GM19043 (cell line): ENCODE measurements around the gene NUTM2D.
"Not testable (repeated sequence)": the region's sequence is repeated elsewhere in the genome, so short reads cannot be mapped to it uniquely, and the experiment has no call there.

Experiments used
- ATAC-seq: cut with Tn5 transposase; IDR thresholded peaks from one replicate; pipeline ENCODE4 v1.9.1; 2021; ENCODE audit warnings: low read depth; ENCODE audit not compliant: unreplicated experiment

Gene NUTM2D

GRCh38 chr10:87357444-87357843 is at the start of gene NUTM2D:
NUTM2D (plus strand) TSS chr10:87357744; CDS start chr10:87358266, 522 bp downstream.
- not testable (repeated sequence) for ATAC-seq

- not testable (repeated sequence) for ATAC-seq
Observed at GRCh38 chr10:87308702-87309101, 48.8 kb upstream of the NUTM2D start.

- ATAC-seq = not testable (repeated sequence)
Observed at GRCh38 chr10:87309657-87310056, 47.9 kb upstream of the NUTM2D start.

GRCh38 chr10:87311521-87311920 is 46.0 kb upstream of the NUTM2D start:
- not testable (repeated sequence) for ATAC-seq

GRCh38 chr10:87313649-87314359 is 43.7 kb upstream of the NUTM2D start:
- not testable (repeated sequence) for ATAC-seq

GRCh38 chr10:87314360-87314973 is 43.1 kb upstream of the NUTM2D start:
- ATAC-seq = not testable (repeated sequence)

GRCh38 chr10:87321505-87321904 is 36.0 kb upstream of the NUTM2D start:
- not testable (repeated sequence) for ATAC-seq

GRCh38 chr10:87324559-87324958 is 33.0 kb upstream of the NUTM2D start:
- ATAC-seq = not testable (repeated sequence)

- not testable (repeated sequence) for ATAC-seq
Observed at GRCh38 chr10:87327958-87328357, 29.6 kb upstream of the NUTM2D start.

- not testable (repeated sequence) for ATAC-seq
Observed at GRCh38 chr10:87329131-87329530, 28.4 kb upstream of the NUTM2D start.

- ATAC-seq = not testable (repeated sequence)
Observed at GRCh38 chr10:87332687-87333086, 24.9 kb upstream of the NUTM2D start.

- ATAC-seq = not testable (repeated sequence)
Observed at GRCh38 chr10:87340411-87340810, 17.1 kb upstream of the NUTM2D start.

- ATAC-seq = peak; percentile 18
Observed at GRCh38 chr10:87341546-87342142, 15.9 kb upstream of the NUTM2D start.

GRCh38 chr10:87342249-87342710 is 15.3 kb upstream of the NUTM2D start:
- ATAC-seq = peak; percentile 85

- ATAC-seq = peak; percentile 59
Observed at GRCh38 chr10:87342711-87343258, 14.8 kb upstream of the NUTM2D start.

GRCh38 chr10:87345743-87346142 is 11.8 kb upstream of the NUTM2D start:
- ATAC-seq = not testable (repeated sequence)

- ATAC-seq = not testable (repeated sequence)
Observed at GRCh38 chr10:87350161-87350560, 7.4 kb upstream of the NUTM2D start.

- not testable (repeated sequence) for ATAC-seq
Observed at GRCh38 chr10:87352825-87353224, 4.7 kb upstream of the NUTM2D start.

- ATAC-seq = not testable (repeated sequence)
Observed at GRCh38 chr10:87355110-87355509, 2.4 kb upstream of the NUTM2D start.

GRCh38 chr10:87358159-87358558 is 615 bp downstream of the NUTM2D start:
- ATAC-seq = not testable (repeated sequence)

GRCh38 chr10:87369514-87370112 is 12.1 kb downstream of the NUTM2D start:
- not testable (repeated sequence) for ATAC-seq
